ENCODE data around the gene LIX1L. TPM values are rescaled to one million over a fixed set of nuclear protein-coding genes. Genes with fewer than 3 reads are reported as not detected.

Gene LIX1L
- total RNA-seq, 1 experiment from 2014 or later: 12.4 TPM

GRCh38 chr1:145892486-145893087, 65.2 kb downstream of the LIX1L start:
- ChIA-PET POLR2A (interaction anchor here (1.0 to 2.6 kb wide), 8 partner anchors 30 to 160 kb away, joined by 3 to 21 read pairs (median 6); partner anchors contain the start of genes ANKRD34A, PIAS3, POLR3GL and RBM8A), RAD21 (ENCODE audit: low non-redundant PET in 1 of 2, low total read pairs in 2 of 2, uncharacterized antibody in 2 of 2, unreplicated experiment in 2 of 2) (interaction anchor here (0.8 to 1.7 kb wide), 6 partner anchors 27 to 144 kb away, joined by 3 to 5 read pairs (median 4); partner anchors contain the start of genes PIAS3 (in 1 of the 2) and RBM8A (in 1 of the 2)), CTCF (interaction anchor here (0.7 to 3.3 kb wide), 23 partner anchors 9 to 144 kb away, joined by 3 to 36 read pairs (median 7); partner anchors contain the start of genes ANKRD34A, ITGA10, NUDT17 and PIAS3)
- Histone ChIP-seq H3K9ac (ENCODE audit: low read length) (peak overlapping the region; percentile 54), H4K20me1 (ENCODE audit: insufficient read depth) (no peaks in the 10 kb centered on the region), H3K4me1 (ENCODE audit: control insufficient read depth in 1 of 2, insufficient read depth in 2 of 2, low read length in 2 of 2) (peaks cover 29 to 33% of the 10 kb centered on the region in 2 experiments), H3K9me3 (ENCODE audit: control insufficient read depth in 1 of 2, insufficient read depth in 1 of 2, low read depth in 1 of 2, low read length in 2 of 2) (no peaks in the 10 kb centered on the region), H3K27ac (ENCODE audit: low read depth, low read length) (peak overlapping the region; percentile 78), H3K79me2 (ENCODE audit: insufficient read depth, low read length) (no peaks in the 10 kb centered on the region), H3K9me2 (ENCODE audit: insufficient read depth) (no peaks in the 10 kb centered on the region), H3K4me3 (replicated peaks in 1 of 2; ENCODE audit: low read depth in 1 of 2, low read length in 2 of 2) (peak overlapping the region in 1 of 2 experiments; percentile 25; a peak in 2 of 4 replicates), H3K4me2 (ENCODE audit: low read length) (peak overlapping the region; percentile 71), H2AFZ (ENCODE audit: low read depth, low read length, poor library complexity, severe bottlenecking) (peak overlapping the region; percentile 64), H3K27me3 (ENCODE audit: insufficient read depth, low read length) (no peaks in the 10 kb centered on the region), H3K36me3 (ENCODE audit: control insufficient read depth in 1 of 2, insufficient read depth in 2 of 2, low read length in 2 of 2) (no peaks in the 10 kb centered on the region)
- intact Hi-C loops (cut with micrococcal nuclease): loop anchor here (1.0 to 5.0 kb wide), 3 partner anchors 18 to 121 kb away; partner anchors contain the start of gene ITGA10
- TF ChIP-seq MAX (IDR thresholded peaks at IDR 0.05) (no peak), POLR2A (IDR thresholded peaks at IDR 0.05; ENCODE audit: borderline replicate concordance, extremely low read depth, insufficient read depth, insufficient read length) (no peak), ELF1 (IDR thresholded peaks at IDR 0.05; ENCODE audit: borderline replicate concordance, low read depth) (no peak), TCF7L2 (IDR thresholded peaks at IDR 0.05; ENCODE audit: borderline replicate concordance, extremely low read depth, insufficient read depth, insufficient read length) (no peak), SRF (IDR thresholded peaks at IDR 0.05; ENCODE audit: low read depth) (no peak), ZFX (IDR thresholded peaks at IDR 0.05) (no peak), EZH2 (IDR thresholded peaks at IDR 0.05) (no peak), CBX3 (IDR thresholded peaks at IDR 0.05; ENCODE audit: low read depth) (no peak), JUND (IDR thresholded peaks at IDR 0.05) (no peak), POLR2AphosphoS5 (IDR thresholded peaks at IDR 0.05; ENCODE audit: low read depth, low read length) (no peak)
- ATAC-seq (peak; percentile 26), DNase-seq (ENCODE audit: low read depth, low spot score) (no peak)
- BruUV-seq (replicated peaks): TSS peak; percentile 97

Measured in HCT116 (cell line).